Neural progenitor cell (in vitro differentiated cells): Measurements from ENCODE around the gene ARID5A. TPM values are rescaled to one million over a fixed set of nuclear protein-coding genes. Genes with fewer than 3 reads are reported as not detected.

Experiments used
- DNase-seq: peaks from one replicate; pipeline ENCODE4 v3.0.0-alpha.2; 2016; ENCODE audit warnings: low spot score
- H2AFZ ChIP-seq: fragments of 200-600 bp; sonication (generic); replicated peaks from 2 replicates; pipeline ENCODE4 v1.6.1; 2016; ENCODE audit warnings: antibody characterized with exemption
- H3F3A ChIP-seq: fragments of 200-600 bp; sonication (generic); 2 replicates; pipeline ENCODE4 v1.6.1; 2016; ENCODE audit warnings: antibody characterized with exemption, low read depth
- H3K27ac ChIP-seq: fragments of 200-600 bp; sonication (generic); 2 replicates; pipeline ENCODE4 v1.5.1; 2016; ENCODE audit warnings: mild to moderate bottlenecking
- H3K27me3 ChIP-seq: fragments of 200-600 bp; sonication (generic); 2 replicates; pipeline ENCODE4 v1.6.1; 2016; ENCODE audit warnings: mild to moderate bottlenecking, moderate library complexity
- H3K36me3 ChIP-seq: fragments of 200-600 bp; sonication (generic); 2 replicates; pipeline ENCODE4 v1.5.1; 2016
- H3K4me1 ChIP-seq: fragments of 200-600 bp; sonication (generic); 2 replicates; pipeline ENCODE4 v1.6.1; 2016; ENCODE audit warnings: mixed run types
- H3K4me2 ChIP-seq: fragments of 200-600 bp; sonication (generic); 2 replicates; pipeline ENCODE4 v1.6.1; 2016
- H3K4me3 ChIP-seq: fragments of 200-600 bp; sonication (generic); 2 replicates; pipeline ENCODE4 v1.5.1; 2016
- H3K79me2 ChIP-seq: fragments of 200-600 bp; sonication (generic); 2 replicates; pipeline ENCODE4 v1.6.1; 2016; ENCODE audit warnings: low read depth
- H3K9ac ChIP-seq: fragments of 200-600 bp; sonication (generic); 2 replicates; pipeline ENCODE4 v1.6.1; 2016
- H3K9me3 ChIP-seq: fragments of 200-600 bp; sonication (generic); 2 replicates; pipeline ENCODE4 v1.5.1; 2016; ENCODE audit warnings: low read depth
- H4K20me1 ChIP-seq: fragments of 200-600 bp; sonication (generic); 2 replicates; pipeline ENCODE4 v1.6.1; 2016; ENCODE audit warnings: low read depth
- H3K27ac Mint-ChIP-seq: 3 replicates; pipeline ENCODE4 v1.8.0; 2021; ENCODE audit warnings: mixed read lengths
- H3K27me3 Mint-ChIP-seq: 2 replicates; pipeline ENCODE4 v1.8.0; 2022; ENCODE audit warnings: low read depth, mild to moderate bottlenecking, inconsistent platforms, moderate library complexity, mixed read lengths; ENCODE audit not compliant: insufficient read depth
- H3K36me3 Mint-ChIP-seq: 3 replicates; pipeline ENCODE4 v1.8.0; 2021; ENCODE audit warnings: mixed read lengths
- H3K4me1 Mint-ChIP-seq: 3 replicates; pipeline ENCODE4 v1.8.0; 2021; ENCODE audit warnings: mixed read lengths
- H3K4me3 Mint-ChIP-seq: 3 replicates; pipeline ENCODE4 v1.8.0; 2021; ENCODE audit warnings: mild to moderate bottlenecking, moderate library complexity, mixed read lengths
- H3K9me3 Mint-ChIP-seq: 3 replicates; pipeline ENCODE4 v1.8.0; 2020; ENCODE audit warnings: mixed read lengths
- CTCF ChIP-seq: fragments of 200-600 bp; sonication (generic); IDR thresholded peaks from 2 replicates; pipeline ENCODE4 v1.5.1; 2017; ENCODE audit warnings: antibody characterized with exemption, mild to moderate bottlenecking
- EZH2 ChIP-seq: fragments of 200-600 bp; sonication (generic); IDR thresholded peaks from 2 replicates; pipeline ENCODE4 v1.6.1; 2017; ENCODE audit warnings: antibody characterized with exemption, mild to moderate bottlenecking, moderate library complexity
- EZH2phosphoT487 ChIP-seq: fragments of 200-600 bp; sonication (generic); IDR thresholded peaks from 2 replicates; pipeline ENCODE4 v1.6.1; 2017; ENCODE audit warnings: antibody characterized with exemption
- total RNA-seq: library from RNA; depleted of rRNA; stranded (reverse); fragments of >200 nt; gene quantifications from 2 replicates; pipeline ENCODE4 v1.2.3, GENCODE V29; 2015; ENCODE audit warnings: low replicate concordance

ARID5A gene
- total RNA-seq, 1 donor from 2014 or later: 0.75 TPM

GRCh38 chr2:96564563-96564962 lies 28.0 kb downstream of the ARID5A start:
- Mint-ChIP-seq H3K4me1 (no peaks in the 10 kb centered on the region), H3K36me3 (no peaks in the 10 kb centered on the region), H3K4me3 (no peak overlapping the region), H3K27ac (no peak overlapping the region), H3K27me3 (no peaks in the 10 kb centered on the region), H3K9me3 (no peaks in the 10 kb centered on the region)
- H3K79me2 ChIP-seq: no peaks in the 10 kb centered on the region
- no peak overlapping the region for H3K9ac ChIP-seq
- DNase-seq: no peak
- H3K4me2 ChIP-seq: peak overlapping the region; percentile 54
- H3K4me3 ChIP-seq: no peak overlapping the region
- no peaks in the 10 kb centered on the region for H3K36me3 ChIP-seq
- no peaks in the 10 kb centered on the region for H3K9me3 ChIP-seq
- no peak for TF ChIP-seq EZH2
- no peak for TF ChIP-seq CTCF
- no peak for TF ChIP-seq EZH2phosphoT487
- peaks cover 9% of the 10 kb centered on the region for H3K4me1 ChIP-seq
- H3K27ac ChIP-seq: no peak overlapping the region
- H3K27me3 ChIP-seq: no peaks in the 10 kb centered on the region
- no peaks in the 10 kb centered on the region for H4K20me1 ChIP-seq
- H3F3A ChIP-seq: peaks cover 12% of the 10 kb centered on the region
- no peak overlapping the region for H2AFZ ChIP-seq

GRCh38 chr2:96565111-96565510 lies 28.6 kb downstream of the ARID5A start:
- no peak overlapping the region for H3K4me3 Mint-ChIP-seq
- H3K4me1 Mint-ChIP-seq: no peaks in the 10 kb centered on the region
- no peaks in the 10 kb centered on the region for H4K20me1 ChIP-seq
- H3K4me3 ChIP-seq: no peak overlapping the region
- H3K36me3 Mint-ChIP-seq: no peaks in the 10 kb centered on the region
- DNase-seq: peak; percentile 76
- H3K9me3 Mint-ChIP-seq: no peaks in the 10 kb centered on the region
- no peak overlapping the region for H3K27ac Mint-ChIP-seq
- peak overlapping the region; percentile 54 for H3K4me2 ChIP-seq
- peaks cover 12% of the 10 kb centered on the region for H3F3A ChIP-seq
- no peaks in the 10 kb centered on the region for H3K27me3 ChIP-seq
- no peaks in the 10 kb centered on the region for H3K36me3 ChIP-seq
- H3K27ac ChIP-seq: no peak overlapping the region
- no peak for TF ChIP-seq CTCF
- TF ChIP-seq EZH2: no peak
- no peak for TF ChIP-seq EZH2phosphoT487
- no peaks in the 10 kb centered on the region for H3K27me3 Mint-ChIP-seq
- H3K79me2 ChIP-seq: no peaks in the 10 kb centered on the region
- peaks cover 9% of the 10 kb centered on the region for H3K4me1 ChIP-seq
- H3K9me3 ChIP-seq: no peaks in the 10 kb centered on the region
- H3K9ac ChIP-seq: no peak overlapping the region
- H2AFZ ChIP-seq: no peak overlapping the region

- H3K27me3 ChIP-seq: no peaks in the 10 kb centered on the region
- TF ChIP-seq EZH2phosphoT487: no peak
- no peak for TF ChIP-seq EZH2
- no peak for TF ChIP-seq CTCF
- Mint-ChIP-seq H3K27ac (no peak overlapping the region), H3K36me3 (no peaks in the 10 kb centered on the region), H3K27me3 (peaks cover 2% of the 10 kb centered on the region), H3K4me1 (no peaks in the 10 kb centered on the region), H3K9me3 (no peaks in the 10 kb centered on the region), H3K4me3 (no peak overlapping the region)
- peaks cover 9% of the 10 kb centered on the region for H3K4me1 ChIP-seq
- H3F3A ChIP-seq: peaks cover 12% of the 10 kb centered on the region
- H3K4me3 ChIP-seq: no peak overlapping the region
- no peaks in the 10 kb centered on the region for H3K79me2 ChIP-seq
- H3K36me3 ChIP-seq: no peaks in the 10 kb centered on the region
- H3K9me3 ChIP-seq: no peaks in the 10 kb centered on the region
- no peak overlapping the region for H3K9ac ChIP-seq
- no peak overlapping the region for H2AFZ ChIP-seq
- no peaks in the 10 kb centered on the region for H4K20me1 ChIP-seq
- no peak overlapping the region for H3K4me2 ChIP-seq
- H3K27ac ChIP-seq: no peak overlapping the region
- no peak for DNase-seq
Observed at GRCh38 chr2:96568094-96568493, 31.5 kb downstream of the ARID5A start.
